WI38 (cell line): ENCODE results near the gene DHFR2.

Source experiments
- H3K4me3 ChIP-seq: 2 replicates; pipeline ENCODE4 v1.5.1; 2011; ENCODE audit warnings: low read depth, mild to moderate bottlenecking, control low read depth, low read length
- TF ChIP-seq, protein P1 (sequence below): IDR thresholded peaks from 2 replicates; pipeline ENCODE4 v1.5.1; 2012; ENCODE audit warnings: low read depth, mild to moderate bottlenecking, control low read depth, low read length

Gene DHFR2

DNA sequence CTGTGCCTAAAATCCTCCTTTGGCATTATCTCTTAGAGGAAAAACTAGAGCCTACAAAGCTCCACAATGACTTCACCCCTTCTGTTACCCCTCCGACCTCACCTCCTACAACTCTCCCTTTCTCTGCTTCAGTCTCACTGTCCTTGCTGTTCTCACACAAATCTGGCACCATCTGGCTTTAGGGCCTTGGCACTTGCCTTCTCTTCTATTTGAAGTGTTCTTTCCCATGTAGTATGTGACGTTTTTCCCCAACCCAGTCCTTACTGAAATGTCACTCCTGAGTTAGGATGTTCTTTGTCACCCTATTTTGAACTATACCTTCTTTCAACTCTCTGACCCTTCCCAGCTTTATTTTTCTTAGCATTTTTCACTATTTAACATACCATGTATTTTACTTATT is 43.1 kb downstream of the DHFR2 start:
- TF ChIP-seq, protein P1, sequence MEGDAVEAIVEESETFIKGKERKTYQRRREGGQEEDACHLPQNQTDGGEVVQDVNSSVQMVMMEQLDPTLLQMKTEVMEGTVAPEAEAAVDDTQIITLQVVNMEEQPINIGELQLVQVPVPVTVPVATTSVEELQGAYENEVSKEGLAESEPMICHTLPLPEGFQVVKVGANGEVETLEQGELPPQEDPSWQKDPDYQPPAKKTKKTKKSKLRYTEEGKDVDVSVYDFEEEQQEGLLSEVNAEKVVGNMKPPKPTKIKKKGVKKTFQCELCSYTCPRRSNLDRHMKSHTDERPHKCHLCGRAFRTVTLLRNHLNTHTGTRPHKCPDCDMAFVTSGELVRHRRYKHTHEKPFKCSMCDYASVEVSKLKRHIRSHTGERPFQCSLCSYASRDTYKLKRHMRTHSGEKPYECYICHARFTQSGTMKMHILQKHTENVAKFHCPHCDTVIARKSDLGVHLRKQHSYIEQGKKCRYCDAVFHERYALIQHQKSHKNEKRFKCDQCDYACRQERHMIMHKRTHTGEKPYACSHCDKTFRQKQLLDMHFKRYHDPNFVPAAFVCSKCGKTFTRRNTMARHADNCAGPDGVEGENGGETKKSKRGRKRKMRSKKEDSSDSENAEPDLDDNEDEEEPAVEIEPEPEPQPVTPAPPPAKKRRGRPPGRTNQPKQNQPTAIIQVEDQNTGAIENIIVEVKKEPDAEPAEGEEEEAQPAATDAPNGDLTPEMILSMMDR: no peak
- no peak overlapping the region for H3K4me3 ChIP-seq

DNA sequence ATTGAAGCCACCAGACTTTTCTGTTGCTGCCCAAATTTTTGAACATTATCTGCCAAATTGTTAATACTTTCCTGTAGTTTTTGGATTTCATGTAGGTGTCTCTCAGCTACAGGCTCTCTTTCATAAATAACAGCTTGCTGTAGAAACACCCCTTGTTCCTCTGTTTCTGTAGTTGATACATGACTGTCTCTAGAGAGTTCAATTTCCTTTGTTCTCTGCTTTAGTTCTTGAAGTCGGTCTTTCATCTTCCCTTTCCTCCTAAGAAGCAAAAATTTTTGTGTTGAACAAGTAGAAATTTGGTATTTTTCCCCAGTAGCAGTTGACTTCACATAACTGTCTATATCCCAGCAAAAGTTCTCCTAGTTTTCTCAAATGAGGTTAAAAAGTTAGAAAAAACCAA is 47.7 kb downstream of the DHFR2 start:
- TF ChIP-seq, protein P1: no peak
- no peak overlapping the region for H3K4me3 ChIP-seq

DNA sequence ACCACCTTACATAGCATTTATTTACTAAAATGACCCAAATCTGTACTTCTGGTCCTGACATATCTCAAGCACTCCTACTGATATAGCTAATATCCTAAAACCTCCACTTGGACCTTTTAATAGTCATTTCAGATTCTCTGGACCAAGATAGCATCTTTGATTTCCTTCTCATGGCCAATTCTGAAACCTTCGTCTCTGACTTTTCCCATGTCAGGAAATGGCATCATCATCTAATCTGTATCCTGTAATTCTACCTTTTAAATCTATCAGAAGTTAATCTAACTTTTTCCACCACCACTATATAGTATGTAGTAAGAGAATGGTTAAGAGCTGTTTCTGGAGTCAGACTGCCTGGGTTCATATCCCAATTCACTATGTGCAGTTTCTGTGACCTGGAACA is 50.5 kb downstream of the DHFR2 start:
- H3K4me3 ChIP-seq: no peak overlapping the region
- TF ChIP-seq, protein P1: no peak

DNA sequence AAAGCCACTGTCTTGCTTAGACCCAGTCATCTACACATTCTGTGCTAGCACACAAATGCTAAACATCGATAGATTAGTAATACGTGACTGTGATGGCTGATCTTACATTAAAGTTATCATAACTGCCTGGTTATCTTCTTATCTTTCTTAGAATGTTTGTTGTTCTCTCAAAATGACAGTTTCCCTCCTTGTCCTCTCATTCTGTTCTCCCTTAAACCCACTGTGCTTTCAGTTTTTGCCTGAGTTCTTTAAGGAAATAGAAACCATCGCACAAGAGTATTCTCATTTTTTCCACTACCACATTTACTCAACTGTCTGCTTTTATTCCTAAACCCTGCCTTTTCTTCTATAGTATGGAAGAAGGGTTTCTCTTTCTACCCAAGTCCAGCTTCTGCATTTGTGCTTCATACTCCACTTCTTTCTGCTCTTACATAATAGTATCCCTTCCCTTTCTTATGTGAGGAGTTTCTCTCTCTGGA is 51.4 kb downstream of the DHFR2 start:
- TF ChIP-seq, protein P1: no peak
- H3K4me3 ChIP-seq: no peak overlapping the region

DNA sequence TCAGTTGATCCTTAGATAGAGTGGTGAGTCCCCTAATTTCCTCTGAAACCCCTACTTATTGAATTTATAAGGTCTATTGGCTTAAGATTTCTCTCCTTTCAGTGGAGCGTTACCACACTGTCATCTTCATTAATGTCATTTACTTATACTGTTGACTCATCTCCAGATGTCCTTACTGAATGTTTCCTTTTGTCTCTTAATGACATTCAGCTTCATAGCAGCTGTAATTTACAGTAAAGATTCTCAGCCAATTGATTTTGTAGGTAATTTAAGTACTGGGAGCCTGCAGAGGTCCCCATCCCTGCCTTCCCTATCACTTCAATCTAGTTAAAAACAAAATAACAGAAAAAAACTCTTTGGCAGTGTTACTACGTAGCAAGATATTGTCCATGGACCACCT is 53.1 kb downstream of the DHFR2 start:
- TF ChIP-seq, protein P1: no peak
- H3K4me3 ChIP-seq: no peak overlapping the region

DNA sequence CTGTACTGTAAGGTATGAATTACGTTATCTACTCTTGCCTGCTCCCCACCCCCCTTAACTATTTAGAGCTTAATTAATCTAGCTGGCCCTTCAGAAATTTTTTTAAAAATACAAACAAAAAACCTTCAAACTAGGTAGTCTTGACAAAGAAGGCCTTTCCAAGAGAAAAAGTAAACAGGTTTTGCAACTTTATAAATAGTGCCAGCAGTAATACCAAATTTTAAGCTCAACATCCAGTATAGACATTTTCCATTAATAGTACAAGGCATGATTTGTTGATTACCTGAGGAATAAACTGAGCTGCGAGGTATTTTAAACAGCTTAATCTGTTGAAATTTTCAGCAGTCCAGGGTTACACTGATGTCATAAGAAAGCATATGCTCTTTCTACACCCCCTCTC is 54.5 kb downstream of the DHFR2 start:
- TF ChIP-seq, protein P1: no peak
- H3K4me3 ChIP-seq: no peak overlapping the region
